CD4-positive, alpha-beta T cell treated with Interleukin-15 for 4 hours (primary cell): ENCODE data around the gene SLC48A1.

ENCODE experiments used
- DNase-seq: peaks from one replicate; pipeline ENCODE4 v3.0.0-alpha.2; 2020; ENCODE audit warnings: low spot score

SLC48A1 gene

DNA sequence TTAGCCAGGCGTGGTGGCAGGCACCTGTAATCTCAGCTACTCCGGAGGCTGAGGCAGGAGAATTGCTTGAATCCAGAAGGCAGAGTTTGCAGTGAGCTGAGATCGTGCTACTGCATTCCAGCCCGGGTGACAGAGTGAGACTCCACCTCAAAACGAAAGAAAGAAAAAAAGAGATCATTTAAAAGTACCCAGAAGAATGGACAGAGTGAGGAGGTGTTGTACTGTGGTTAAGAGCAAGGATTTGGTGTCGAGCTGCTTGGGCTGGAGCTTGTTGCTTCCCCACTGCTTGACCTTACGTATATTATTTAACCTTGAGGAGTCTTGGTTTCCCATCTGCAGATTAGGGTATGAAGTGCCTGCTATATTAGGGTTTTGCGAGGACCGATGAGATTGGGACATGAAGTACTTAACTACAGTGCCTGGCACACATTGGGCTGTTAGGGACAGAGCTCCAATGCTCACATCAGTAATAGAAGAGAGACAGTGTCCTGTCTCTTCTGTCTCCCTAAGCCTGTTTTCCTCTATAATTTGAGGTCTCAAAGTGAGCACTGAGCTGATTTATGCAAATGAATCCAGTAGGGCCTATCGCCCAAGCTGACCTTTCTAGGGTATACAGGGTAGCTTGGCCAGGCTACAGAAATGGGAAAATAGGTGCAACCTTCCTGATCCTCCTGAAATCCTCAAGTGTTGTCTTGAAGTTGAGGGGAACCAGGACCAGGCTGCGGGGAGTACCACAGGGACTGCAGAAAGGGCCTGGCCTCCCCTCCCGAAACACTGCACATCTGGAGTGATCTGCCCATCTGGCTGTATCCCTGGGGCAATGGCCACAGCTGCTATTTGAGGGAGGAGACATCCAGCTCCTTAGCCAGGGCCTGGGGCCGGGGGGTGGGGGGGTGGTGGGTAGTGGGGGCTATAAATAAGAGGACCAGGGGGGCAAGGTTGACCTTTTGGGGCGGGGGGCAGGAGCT lies 55.3 kb downstream of the SLC48A1 start:
- no peak for DNase-seq

- no peak for DNase-seq
Measured at GRCh38 chr12:47828976-47829482, 56.0 kb downstream of the SLC48A1 start.

DNA sequence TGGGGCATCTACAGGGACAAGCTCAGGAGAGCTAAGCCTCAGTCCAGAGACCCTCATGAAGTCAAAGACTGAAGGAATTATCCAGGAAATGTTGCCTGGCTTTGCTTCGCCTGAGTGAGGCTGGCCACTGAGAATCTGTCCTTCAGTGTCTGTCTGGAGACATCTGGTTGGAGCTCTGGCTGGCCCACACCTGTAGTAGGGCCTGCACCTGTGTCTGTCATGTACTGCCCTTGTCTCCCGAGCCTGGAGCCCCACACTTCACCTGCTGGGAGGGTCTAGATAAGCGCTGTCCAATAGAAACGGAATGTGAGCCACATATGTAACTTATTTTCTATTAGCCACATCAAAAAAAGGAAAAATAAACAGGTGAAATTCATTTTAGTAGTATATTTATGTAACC lies 56.5 kb downstream of the SLC48A1 start:
- no peak for DNase-seq
